Stimulated activated CD4-positive, alpha-beta T cell treated with anti-CD3 and anti-CD28 coated beads, Interleukin-1b, Interleukin-23, amount 100 ng/mL, for 4 hours (primary cell): Measurements from ENCODE around the gene ISCU.

Source experiments
- DNase-seq, 2 donors: peaks; one replicate each; pipeline ENCODE4 v3.0.0-alpha.2; 2020; ENCODE audit warnings: low read depth in 2 of 2

ISCU gene

GRCh38 chr12:108562348-108563135 is at the start of gene ISCU:
Gene ISCU (plus strand): TSS chr12:108562596. CDS start chr12:108562623, 27 bp downstream.
- DNase-seq, result peak; percentile 99

GRCh38 chr12:108514468-108514972 is 47.9 kb upstream of the ISCU start:
- DNase-seq, result no peak

- peak; percentile 97 to 99 for DNase-seq
These were observed 47.2 kb upstream of the ISCU start, which contains the start of gene FICD for GRCh38 chr12:108514973-108515814. Gene FICD (plus strand): TSS chr12:108515277. CDS start chr12:108516973, 1,696 bp downstream.

GRCh38 chr12:108515916-108516315 is 46.5 kb upstream of the ISCU start:
- DNase-seq, result no peak

- no peak for DNase-seq
These were observed 45.7 kb upstream of the ISCU start for GRCh38 chr12:108516511-108517275.

- DNase-seq, result no peak
These were observed 44.9 kb upstream of the ISCU start for GRCh38 chr12:108517288-108518100.

GRCh38 chr12:108518101-108518715 is 44.2 kb upstream of the ISCU start:
- no peak for DNase-seq

- no peak for DNase-seq
These were observed 43.5 kb upstream of the ISCU start for GRCh38 chr12:108518716-108519496.

GRCh38 chr12:108519558-108519957 is 42.8 kb upstream of the ISCU start:
- no peak for DNase-seq

- no peak for DNase-seq
These were observed 39.0 kb upstream of the ISCU start for GRCh38 chr12:108523365-108523764.

- no peak for DNase-seq
These were observed 36.7 kb upstream of the ISCU start for GRCh38 chr12:108525681-108526080.

GRCh38 chr12:108526482-108527165 is 35.8 kb upstream of the ISCU start:
- DNase-seq, result no peak

GRCh38 chr12:108527166-108527496 is 35.3 kb upstream of the ISCU start:
- DNase-seq, result no peak

- DNase-seq, result no peak
These were observed 32.2 kb upstream of the ISCU start for GRCh38 chr12:108530161-108530560.

GRCh38 chr12:108531929-108532848 is 30.2 kb upstream of the ISCU start:
- DNase-seq, result no peak

- no peak for DNase-seq
These were observed 24.2 kb upstream of the ISCU start for GRCh38 chr12:108538146-108538545.

GRCh38 chr12:108538616-108539195 is 23.7 kb upstream of the ISCU start:
- no peak for DNase-seq

GRCh38 chr12:108542320-108542719 is 20.1 kb upstream of the ISCU start:
- no peak for DNase-seq
